Stimulated activated naive CD4-positive, alpha-beta T cell (primary cell): ENCODE measurements around the gene GRIK4.
A peak's percentile ranks its signal among the peaks of the same experiment; 100 is the strongest.

Source experiments
- DNase-seq, 6 experiments: peaks; one replicate each; lab custom pipeline; 2025; lab: John Stamatoyannopoulos, UW

Gene GRIK4

DNA sequence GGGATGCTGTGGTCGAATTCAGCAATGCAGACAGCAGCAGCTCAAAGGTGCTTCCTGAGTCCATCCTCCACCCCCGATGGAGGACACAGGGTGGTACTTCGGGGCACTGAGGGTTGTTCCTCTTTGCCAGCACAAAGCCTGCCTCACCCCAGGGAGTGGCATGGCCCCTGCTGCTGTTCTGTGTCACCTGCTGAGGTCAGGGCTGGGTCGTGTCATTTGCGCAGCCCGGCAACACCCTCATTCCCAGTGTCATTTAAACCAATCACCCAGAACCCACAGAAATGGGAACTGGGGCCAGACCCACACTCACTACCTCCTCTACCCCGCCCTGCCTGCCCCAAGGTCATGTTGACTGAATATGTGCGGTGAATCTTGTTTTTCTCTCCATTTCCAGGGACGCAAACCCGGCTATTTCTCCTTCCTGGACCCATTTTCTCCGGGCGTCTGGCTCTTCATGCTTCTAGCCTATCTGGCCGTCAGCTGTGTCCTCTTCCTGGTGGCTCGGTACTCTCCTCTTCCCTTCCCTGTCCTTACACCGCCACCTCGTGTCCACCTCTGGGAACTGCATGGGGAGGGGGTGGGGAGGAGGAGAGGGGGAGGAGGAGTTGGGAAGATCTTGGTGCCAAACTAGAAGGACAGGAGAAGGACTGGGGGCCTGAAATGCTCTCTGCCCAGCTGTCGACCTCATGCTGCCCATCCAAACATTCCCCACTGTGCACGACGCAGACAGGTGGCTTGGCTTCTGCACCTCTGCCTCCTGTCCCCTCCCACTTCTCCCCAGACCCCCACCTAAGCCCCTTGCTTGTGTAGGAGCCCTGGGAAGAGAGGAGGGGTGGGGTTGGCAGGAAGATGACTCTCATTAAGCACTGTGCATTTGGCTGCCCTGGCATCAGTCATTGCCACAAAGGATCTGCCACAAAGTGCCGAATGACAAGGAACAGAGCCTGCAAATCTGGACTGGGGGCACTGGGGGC lies 441.2 kb downstream of the GRIK4 start:
- DNase-seq = peak; percentile 5 to 68 (median 38)

DNA sequence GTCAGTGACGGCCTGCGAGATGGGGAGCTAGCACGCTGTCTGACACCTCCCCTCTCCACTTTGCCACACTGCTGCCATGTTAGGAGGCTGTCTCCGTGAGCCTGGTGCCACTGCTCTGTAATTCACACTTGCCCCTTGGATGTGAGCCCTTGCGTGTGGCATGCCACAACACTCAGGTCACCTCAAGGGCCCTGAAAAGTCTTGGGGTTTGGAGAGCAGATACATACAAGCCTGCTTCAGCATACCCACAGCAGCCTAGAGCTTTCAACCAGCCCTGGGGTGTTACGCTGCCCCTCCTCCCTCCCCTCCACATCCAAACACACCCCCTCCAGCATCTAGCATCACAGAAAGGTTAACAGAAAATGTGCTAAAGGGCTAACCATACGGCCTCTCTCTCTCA lies 442.8 kb downstream of the GRIK4 start:
- DNase-seq = no peak

DNA sequence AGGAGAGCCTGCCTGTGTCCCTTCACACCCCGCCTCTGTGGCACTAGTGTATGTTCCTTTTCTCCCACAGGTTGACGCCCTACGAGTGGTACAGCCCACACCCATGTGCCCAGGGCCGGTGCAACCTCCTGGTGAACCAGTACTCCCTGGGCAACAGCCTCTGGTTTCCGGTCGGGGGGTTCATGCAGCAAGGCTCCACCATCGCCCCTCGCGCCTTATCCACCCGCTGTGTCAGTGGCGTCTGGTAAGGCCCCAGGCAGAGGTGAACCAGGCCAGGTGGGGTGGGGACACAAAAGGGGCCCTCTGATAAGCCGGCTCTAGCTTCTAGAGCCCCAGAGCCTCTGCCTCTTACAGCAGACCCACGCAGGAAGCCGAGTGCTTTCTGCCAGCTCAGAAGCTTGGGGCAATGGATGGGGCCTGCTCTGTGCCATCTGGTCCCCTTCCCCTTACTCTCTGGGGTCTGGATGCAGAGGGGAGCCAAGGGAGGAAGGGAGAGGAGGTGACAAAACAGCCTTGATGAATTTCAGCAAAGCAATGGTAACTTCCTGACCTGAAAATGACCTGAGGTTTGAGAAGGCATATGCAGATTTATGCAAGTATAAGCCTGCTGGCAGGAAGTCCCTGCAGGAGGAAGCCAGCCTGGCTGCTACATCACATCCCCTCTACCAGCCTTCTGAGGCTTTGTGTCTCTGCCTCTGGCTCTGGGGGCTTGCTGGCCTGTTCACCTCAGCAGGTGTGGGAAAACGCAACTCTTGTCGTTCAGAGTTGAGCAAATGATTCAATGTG lies 445.4 kb downstream of the GRIK4 start:
- DNase-seq = peak in 4 of 6 experiments; percentile 11 to 54 (median 38)

DNA sequence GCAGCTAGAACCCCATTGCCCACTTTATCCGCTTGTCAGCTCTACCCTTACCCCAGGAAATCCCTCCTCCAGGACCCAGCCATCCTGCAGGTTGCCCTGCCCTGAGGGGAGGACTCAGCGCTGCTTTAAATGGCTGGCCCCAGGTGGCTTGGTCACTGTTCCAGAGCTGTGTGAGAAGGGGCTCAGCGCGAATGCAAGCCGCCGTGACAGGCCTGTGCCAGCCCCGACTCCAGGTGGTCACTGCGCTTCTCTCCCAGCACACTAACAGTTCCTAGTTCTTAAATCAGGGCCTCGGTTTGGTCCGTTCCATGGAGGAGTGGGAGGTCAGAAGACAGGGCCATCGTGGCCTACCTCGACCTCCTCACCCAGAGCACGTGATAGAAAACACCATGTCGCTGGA lies 446.6 kb downstream of the GRIK4 start:
- no peak for DNase-seq

DNA sequence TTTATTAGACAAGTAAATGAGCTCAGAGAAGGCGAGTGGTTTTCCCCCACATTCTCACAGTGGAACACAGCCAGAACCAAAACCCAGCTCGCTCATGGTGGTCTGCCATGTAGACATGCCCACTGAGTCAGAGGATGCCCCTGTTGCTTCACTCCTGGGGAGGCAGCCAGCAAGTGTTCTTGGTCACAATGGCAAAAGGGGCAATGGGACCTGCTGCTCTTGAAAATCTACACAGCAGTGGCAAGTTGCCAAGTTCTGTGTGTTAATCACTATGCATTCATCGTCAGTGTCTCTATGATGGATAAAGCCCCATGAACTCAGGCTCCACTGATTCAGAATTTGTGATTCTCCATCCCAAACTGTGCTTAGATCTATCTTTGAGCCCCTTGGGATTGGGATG lies 447.6 kb downstream of the GRIK4 start:
- no peak for DNase-seq

DNA sequence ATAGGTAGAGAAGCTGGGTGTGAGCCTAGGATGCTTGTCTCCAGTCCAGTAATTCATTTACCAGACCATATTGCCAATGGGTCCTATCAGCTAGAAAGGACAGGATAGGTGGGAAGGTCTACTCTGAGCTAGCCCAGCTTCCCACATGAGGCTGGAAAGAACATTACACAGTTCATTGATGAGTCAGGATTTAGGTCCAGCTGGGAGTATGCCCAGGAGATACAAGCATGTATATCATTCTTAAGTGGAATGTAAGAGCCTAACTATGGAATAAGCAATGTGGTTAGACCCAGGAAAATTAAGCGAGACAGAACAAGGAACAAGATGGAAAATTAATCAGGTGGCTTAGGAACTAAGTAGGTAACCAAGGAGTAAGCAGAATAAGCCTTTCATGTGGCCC lies 453.3 kb downstream of the GRIK4 start:
- DNase-seq = no peak

DNA sequence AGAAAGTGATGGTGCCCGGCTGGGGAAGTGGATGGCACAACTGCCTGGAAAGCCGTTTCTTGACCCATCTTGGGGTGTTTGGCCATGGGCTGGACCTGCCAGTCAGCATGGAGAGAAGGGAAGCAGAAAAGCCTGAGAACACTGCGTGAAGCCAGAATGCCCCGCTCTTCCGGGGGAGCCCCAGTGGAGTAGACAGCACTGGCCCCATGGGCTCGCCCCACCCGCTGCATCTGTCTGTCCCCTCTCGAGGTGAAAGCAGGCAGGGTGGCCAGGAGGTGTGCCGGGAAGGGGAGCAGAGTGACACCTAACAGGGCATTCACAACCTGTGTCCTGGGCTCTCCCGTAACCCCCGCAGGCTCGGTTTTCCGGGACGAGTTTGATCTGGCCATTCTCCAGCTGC lies 455.3 kb downstream of the GRIK4 start:
- no peak for DNase-seq

DNA sequence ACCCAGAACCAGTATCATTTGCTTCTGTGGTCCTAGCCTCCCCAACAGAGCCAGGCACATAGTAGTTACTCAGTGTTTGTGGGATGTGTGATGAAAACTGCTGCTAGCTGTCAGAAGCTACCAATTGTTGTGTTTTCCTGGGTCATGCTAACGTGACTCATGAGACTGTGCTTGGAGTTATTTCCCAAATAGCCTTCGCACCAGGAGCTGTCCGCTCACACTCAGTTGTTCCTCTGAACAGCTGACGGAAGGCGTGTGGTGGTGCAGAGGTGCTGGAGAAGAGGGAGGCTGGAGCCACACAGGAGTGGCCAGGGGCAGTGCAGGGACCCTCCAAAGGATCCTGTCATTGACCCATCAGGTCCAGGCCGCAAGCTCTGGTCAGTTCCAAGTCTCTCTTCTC lies 458.4 kb downstream of the GRIK4 start:
- DNase-seq = no peak

DNA sequence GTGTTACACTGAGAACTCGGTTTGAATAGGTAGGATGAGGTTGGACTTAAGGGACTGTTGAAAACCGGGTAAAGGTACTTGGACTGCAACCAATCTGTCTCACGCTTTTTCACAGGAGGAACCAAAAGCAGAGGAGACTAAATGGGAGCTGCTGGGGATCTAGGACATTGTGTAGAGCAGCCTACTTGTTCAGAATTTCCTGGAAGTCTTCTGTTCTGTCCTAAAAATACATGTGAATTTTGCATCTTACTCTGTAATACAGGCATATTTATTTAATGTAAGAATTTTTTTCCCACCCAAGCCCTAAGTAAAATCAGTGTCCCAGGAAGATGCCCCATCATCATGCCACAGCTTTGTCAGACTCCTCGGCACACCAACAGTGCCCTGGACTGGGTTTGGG lies 460.3 kb downstream of the GRIK4 start:
- DNase-seq = no peak

DNA sequence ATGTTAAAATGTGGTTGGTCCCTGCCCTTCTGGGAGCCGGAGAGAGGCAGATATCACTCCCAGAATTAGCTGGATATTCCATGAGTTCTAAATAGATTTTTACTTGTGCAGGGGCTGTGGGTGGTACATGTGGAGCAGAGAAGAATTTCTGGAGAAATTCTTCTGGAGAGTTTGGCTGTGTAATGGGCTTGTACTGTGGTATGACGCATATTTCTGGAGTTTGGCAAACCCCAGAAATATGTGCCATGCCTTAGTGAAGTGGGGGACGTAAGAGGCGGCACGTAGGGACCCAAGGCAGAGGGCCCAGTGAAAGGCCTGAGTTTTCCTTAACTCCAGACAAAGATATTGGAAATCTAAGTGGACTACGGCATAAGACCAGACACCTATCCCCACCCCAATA lies 461.1 kb downstream of the GRIK4 start:
- no peak for DNase-seq

DNA sequence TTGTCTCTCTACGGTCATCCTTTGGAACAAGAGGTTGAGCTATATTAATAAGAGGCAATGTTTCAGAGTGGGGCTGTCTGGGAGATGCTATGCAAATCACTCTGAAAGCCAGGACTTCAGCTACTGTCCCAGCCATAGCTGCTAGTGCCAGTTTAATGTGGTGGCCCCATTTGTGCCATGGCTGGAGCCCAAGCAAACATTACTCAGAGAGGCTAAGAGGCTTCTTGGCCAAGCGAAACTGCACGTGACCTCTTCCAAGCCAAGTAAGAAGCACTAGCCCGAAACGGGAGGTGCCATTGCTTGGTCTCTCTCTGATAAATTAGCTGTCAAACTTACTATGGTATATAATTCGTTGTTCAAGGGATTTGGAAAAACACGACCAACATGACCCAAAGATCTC lies 462.0 kb downstream of the GRIK4 start:
- no peak for DNase-seq

DNA sequence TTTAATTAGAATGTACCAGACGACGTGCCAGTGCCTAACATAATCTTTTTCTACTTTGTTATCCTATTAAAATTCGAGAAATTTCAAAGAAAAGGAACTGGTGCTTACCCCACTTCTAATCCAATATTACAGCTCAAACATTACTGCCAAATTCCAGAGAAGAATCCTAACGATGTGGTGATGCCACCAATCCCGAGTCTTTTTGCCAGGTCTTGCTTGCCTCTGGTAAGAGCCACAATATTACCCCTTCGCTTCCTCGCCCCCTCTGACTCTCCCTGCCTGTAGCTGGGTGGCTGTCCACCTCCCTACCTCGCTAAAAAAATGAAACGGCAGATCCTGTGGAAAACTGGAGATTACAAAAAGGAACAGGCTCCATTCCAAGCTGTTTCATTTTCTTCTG lies 462.9 kb downstream of the GRIK4 start:
- no peak for DNase-seq

DNA sequence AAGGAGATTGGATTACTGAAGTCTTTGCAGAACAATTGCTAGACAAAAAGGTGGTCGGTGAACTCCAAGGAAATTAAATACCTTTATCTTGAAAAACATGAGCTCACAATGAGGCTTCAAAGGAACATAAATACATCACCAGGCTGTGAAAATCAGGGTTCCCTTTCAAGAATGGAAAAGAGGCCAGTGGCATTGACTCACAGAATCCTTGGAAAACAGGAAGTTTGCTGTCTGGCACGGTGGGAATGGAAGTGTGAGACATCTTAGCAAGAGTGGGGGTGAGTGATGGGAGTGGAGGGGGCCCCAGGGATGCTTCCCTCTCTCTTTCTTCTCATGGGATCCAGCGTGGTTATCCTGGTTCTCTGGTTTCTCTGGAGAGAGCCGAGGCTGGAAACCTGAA lies 463.4 kb downstream of the GRIK4 start:
- DNase-seq = no peak

DNA sequence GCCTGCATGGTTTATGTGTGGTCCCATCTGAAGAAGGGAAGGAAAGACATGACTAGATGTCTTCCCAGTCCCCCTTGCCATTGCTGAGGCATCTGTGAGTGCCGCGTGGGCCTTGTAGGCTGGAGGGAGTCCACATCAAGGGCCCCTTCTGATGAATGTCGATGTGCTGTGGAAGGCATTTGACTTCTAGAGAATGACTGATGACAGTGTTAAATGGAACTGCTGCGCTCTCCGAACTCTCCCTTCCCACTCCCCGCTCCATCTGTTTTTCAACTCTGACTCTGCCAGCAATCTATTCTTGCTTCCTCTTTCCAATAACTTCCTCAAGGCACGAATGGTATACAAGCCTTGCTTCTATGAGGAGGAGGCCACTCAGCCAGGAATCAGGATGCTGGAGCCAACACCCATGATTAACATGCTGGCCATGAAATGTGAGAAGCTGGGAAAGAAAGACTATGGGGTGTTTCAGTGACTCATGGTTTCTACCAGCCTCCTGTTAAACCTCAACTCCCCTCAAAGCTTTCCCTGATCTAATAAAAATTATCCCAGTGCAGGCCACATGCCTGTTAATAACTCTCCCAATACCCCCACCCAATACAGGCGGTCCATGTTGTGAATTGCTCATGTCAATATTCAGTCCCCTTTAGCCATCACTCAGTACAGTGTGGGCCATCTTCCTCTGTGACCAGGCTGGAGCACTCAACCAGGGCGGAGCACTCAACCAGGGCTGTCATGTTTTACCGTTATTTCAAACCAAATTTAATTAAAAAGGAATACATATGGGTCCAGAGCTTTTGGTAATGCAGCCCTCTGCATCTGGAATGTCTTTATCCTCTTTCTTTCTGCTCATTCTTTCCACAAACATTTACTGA lies 466.0 kb downstream of the GRIK4 start:
- DNase-seq = no peak

DNA sequence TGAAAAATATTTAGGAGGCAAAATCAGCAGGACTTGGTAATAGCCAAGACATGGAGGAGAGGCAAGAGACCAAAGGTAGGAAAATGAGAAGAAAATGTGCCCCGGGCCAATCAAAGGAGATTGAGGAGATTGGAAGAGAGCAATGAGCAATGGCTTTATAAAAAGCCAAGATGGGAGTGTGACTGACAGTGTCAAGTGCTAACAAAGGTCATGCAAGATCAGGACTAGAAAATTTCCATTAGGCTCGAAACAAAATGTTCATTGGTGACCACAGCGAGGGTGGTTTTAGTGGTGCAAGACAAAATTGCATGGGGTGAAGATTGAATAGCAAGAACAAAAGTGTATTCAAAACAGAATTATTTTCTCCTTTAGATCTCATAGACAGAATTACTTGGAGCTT lies 467.2 kb downstream of the GRIK4 start:
- no peak for DNase-seq

DNA sequence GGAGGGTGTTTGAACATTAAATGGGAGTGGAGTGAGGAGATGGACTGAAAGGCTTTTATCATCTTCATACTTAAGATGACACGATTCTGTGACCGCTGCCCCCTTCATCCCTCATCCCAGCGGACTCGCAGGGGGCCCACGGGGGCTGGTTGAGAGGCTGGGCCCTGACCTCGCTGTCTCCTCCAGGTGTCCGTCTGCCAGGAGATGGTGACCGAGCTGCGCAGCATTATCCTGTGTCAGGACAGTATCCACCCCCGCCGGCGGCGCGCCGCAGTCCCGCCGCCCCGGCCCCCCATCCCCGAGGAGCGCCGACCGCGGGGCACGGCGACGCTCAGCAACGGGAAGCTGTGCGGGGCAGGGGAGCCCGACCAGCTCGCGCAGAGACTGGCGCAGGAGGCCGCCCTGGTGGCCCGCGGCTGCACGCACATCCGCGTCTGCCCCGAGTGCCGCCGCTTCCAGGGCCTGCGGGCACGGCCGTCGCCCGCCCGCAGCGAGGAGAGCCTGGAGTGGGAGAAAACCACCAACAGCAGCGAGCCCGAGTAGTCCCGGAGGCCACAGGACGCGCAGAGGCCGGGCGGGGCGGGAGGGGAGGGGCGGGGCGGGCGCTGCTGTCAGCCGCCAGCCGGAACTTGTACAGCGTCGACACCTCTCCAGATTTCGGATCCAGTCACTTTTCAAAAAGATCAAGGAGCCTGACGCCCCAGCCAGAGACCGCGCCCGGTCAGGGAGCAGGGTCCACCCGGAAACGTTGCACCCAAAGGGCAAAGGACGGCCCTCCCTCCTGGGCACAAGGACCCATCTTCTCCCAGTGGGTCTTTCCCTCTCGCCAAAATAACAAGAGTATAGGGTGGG lies 474.4 kb downstream of the GRIK4 start:
- DNase-seq = peak in 5 of 6 experiments; percentile 2 to 38 (median 17)

DNA sequence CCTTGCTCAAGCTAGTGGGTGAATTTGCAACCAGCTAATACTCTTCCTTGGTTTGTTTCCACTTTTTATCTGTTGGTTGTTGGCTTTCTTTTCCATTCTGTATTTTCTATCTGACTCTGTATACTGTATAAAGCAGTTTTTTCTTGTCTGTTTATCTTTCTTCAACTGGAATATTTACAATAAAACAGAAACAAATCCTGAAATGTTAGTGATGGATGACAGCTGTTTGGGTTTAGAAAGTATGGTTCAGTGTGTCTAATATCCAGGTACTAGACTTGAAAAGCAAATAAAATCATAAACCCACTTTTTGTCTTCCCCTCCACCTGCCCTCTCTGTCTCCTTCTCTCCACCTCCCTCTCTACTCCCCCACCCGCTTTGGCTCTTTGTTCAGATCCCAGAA lies 477.1 kb downstream of the GRIK4 start:
- no peak for DNase-seq

DNA sequence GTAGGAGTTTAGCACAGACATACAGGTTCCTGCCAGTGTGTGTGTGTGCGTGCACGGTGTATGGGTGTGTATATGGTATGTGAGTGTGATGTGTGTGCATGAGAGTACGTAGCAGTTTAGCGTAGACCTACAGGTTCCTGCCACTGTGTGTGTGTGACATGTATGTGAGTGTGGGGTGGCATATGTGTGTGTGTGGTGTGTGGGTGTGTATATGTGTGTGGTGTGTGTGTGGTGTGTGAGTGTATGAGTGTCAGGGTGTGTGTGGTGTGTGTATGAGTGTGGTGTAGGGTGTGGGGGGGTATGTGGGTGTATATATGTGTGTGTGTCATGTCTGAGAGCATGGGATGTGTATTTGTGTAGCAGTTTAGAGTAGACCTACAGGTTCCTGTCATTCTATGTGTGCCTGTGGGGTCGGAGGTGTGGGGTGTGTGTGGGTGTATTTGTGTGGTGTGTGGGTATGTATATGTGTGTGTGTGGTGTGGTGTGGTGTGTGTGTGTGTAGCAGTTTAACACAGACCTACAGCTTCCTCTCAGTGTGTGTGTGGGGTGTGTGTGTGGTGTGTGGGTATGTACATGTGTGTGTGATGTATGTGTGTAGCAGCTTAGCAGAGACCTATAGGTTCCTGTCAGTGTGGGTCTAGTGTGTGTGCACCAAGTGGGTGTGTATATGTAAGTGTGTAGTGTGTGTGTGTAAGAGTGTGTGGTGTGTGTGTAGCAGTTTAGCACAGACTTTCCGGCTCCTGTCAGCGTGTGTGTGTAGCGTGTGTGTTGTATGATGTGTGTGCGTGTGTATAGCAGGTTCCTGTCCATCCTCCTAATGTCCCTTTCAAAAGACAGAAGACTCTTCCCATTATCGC lies 480.5 kb downstream of the GRIK4 start:
- DNase-seq = no peak

DNA sequence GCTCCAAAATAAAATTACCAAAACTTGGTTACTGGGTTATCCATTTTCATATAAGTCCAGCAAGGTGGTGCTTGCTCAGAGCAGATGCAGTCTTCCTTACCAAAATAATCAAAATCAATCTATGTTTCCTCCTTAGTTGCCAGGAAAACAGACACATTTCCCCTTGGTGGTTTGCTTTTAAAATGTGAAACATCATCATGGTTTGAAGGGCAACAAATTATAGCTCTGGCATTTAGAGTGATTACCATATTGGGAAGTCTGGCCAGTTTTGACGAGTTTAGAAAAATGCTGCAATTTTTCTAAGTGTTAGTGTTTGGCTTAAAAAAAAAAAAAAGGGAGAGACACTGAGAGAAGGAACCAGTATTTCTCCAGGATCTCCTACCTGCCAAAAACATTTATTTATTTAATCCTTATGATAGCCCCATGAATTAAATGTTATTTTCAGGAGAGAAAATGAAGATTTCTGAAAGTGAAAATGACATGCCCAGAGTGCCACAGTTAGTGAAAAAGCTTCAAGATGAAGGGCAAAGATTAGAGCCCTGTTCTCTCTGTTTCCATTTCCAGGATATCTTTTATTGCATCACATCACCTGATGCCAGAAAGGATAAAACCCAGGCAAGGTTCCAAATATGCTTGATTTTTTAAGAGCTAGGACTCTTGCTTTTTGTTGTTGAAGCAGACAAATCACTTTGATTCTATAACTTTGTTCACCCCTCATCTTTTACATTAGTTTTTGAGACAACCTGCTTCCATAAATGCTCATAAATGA lies 482.7 kb downstream of the GRIK4 start:
- DNase-seq = no peak
